Upper lobe of right lung (tissue), 1 donor: ENCODE data around the gene POTEF. TPM values are rescaled to one million over a fixed set of nuclear protein-coding genes. Genes with fewer than 3 reads are reported as not detected.
"Not testable (repeated sequence)": the region's sequence is repeated elsewhere in the genome, so short reads cannot be mapped to it uniquely, and the experiment has no call there.

ENCODE experiments used
- ATAC-seq: fragments of 200-7000 bp; cut with Tn5 transposase; one replicate; pipeline ENCODE4 v1.9.1; 2020; ENCODE audit warnings: mild to moderate bottlenecking, moderate library complexity
- DNase-seq: peaks from one replicate; pipeline ENCODE4 v3.0.0-alpha.2; 2020
- H3K27ac ChIP-seq: fragments of 200-600 bp; one replicate; pipeline ENCODE4 v1.8.0; 2022
- H3K27me3 ChIP-seq: fragments of 200-600 bp; one replicate; pipeline ENCODE4 v1.8.0; 2022; ENCODE audit warnings: mild to moderate bottlenecking
- H3K36me3 ChIP-seq: fragments of 200-600 bp; one replicate; pipeline ENCODE4 v1.8.0; 2022
- H3K4me1 ChIP-seq: fragments of 200-600 bp; one replicate; pipeline ENCODE4 v1.8.0; 2022
- H3K4me3 ChIP-seq: fragments of 200-600 bp; one replicate; pipeline ENCODE4 v1.8.0; 2022; ENCODE audit warnings: mild to moderate bottlenecking
- H3K9me3 ChIP-seq: fragments of 200-600 bp; one replicate; pipeline ENCODE4 v1.8.0; 2022
- CTCF ChIP-seq: fragments of 200-600 bp; IDR thresholded peaks from one replicate; pipeline ENCODE4 v1.8.0; 2022; ENCODE audit warnings: antibody characterized with exemption
- intact Hi-C: fragments of 100-400 bp; cut with DNase I; formaldehyde crosslinking; loops from one replicate; pipeline ENCODE4 v1.11.0; 2022
- total RNA-seq: library from RNA; stranded (reverse); fragmentation: NEBNext Ultra II Directional; extraction: Animal tissue kit (Norgen Biotek cat#: 25700); gene quantifications from one replicate; pipeline ENCODE4 v1.2.1, GENCODE V29; 2021
- donor health status: DM: no; HTN: yes; CAD: no; lungs with severe emphysema.

The POTEF gene
- total RNA-seq, 1 donor from 2014 or later = not detected

- H3K27ac ChIP-seq = no peak overlapping the region
- peaks cover 25% of the 10 kb centered on the region for H3K36me3 ChIP-seq
- DNase-seq (no peak), ATAC-seq (no peak)
- H3K27me3 ChIP-seq = no peaks in the 10 kb centered on the region
- TF ChIP-seq CTCF = no peak
- intact Hi-C loops = no loop called here
- no peak overlapping the region for H3K4me3 ChIP-seq
- H3K9me3 ChIP-seq = no peaks in the 10 kb centered on the region
- no peaks in the 10 kb centered on the region for H3K4me1 ChIP-seq
These were observed 31.1 kb upstream of the POTEF start for GRCh38 chr2:130160131-130160530.

- DNase-seq, intact Hi-C loops, H3K9me3 ChIP-seq, ATAC-seq, H3K27ac ChIP-seq, H3K4me3 ChIP-seq, H3K27me3 ChIP-seq, H3K4me1 ChIP-seq: not testable (repeated sequence)
- H3K36me3 ChIP-seq = peaks cover 17% of the 10 kb centered on the region
These were observed 30.4 kb upstream of the POTEF start for GRCh38 chr2:130159376-130159775.

- no peak for TF ChIP-seq CTCF
- no peak for DNase-seq
These were observed 29.6 kb upstream of the POTEF start for GRCh38 chr2:130158631-130159030.

GRCh38 chr2:130157825-130158514, 28.9 kb upstream of the POTEF start:
- ATAC-seq, intact Hi-C loops, H3K27me3 ChIP-seq, H3K4me1 ChIP-seq, DNase-seq, H3K4me3 ChIP-seq, H3K36me3 ChIP-seq, H3K27ac ChIP-seq, H3K9me3 ChIP-seq: not testable (repeated sequence)

More at GRCh38 chr2:130158631-130159030, 29.6 kb upstream of the POTEF start:
- Histone ChIP-seq H3K9me3 (no peaks in the 10 kb centered on the region), H3K27ac (no peak overlapping the region), H3K4me3 (no peak overlapping the region), H3K27me3 (no peaks in the 10 kb centered on the region), H3K4me1 (no peaks in the 10 kb centered on the region), H3K36me3 (peaks cover 10% of the 10 kb centered on the region)
- intact Hi-C loops = no loop called here
- no peak for ATAC-seq

GRCh38 chr2:130157354-130157753, 28.3 kb upstream of the POTEF start:
- H3K9me3 ChIP-seq, H3K4me3 ChIP-seq, H3K27ac ChIP-seq, ATAC-seq, H3K27me3 ChIP-seq, H3K36me3 ChIP-seq, H3K4me1 ChIP-seq, DNase-seq, intact Hi-C loops: not testable (repeated sequence)

GRCh38 chr2:130156624-130157004, 27.6 kb upstream of the POTEF start:
- Histone ChIP-seq H3K27me3 (no peaks in the 10 kb centered on the region), H3K4me1 (no peaks in the 10 kb centered on the region), H3K36me3 (peaks cover 5% of the 10 kb centered on the region), H3K9me3 (no peaks in the 10 kb centered on the region), H3K27ac (no peak overlapping the region), H3K4me3 (no peak overlapping the region)
- intact Hi-C loops = no loop called here
- ATAC-seq = no peak
- DNase-seq = peak; percentile 53
- TF ChIP-seq CTCF = no peak

GRCh38 chr2:130155956-130156623, 27.1 kb upstream of the POTEF start:
- H3K27ac ChIP-seq, H3K9me3 ChIP-seq, H3K27me3 ChIP-seq, H3K4me1 ChIP-seq, intact Hi-C loops, H3K4me3 ChIP-seq, H3K36me3 ChIP-seq: not testable (repeated sequence)
- DNase-seq = peak; percentile 89
- TF ChIP-seq CTCF = peak; percentile 52
- ATAC-seq = peak; percentile 84
